Measurements from ENCODE around the gene TRIM17.

TRIM17 gene

DNA sequence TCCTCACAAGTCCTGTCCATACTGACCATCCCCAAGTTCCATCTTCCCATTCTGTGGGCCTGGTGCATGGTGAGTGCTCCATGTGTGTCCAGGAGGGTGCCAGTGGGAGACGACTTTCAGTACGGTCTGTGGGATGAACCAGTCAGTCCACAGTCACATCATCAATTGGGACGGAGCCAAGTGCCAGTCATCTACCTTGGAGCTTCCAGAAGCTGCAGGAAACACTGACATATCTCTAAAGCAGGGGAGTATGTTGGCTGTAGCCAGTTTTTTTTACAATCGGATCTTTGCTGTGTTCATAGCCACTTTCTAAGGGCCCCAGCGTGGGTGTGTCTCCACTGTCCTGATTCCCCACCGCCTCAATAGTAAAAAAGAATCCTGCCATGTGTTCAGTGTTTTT is 13.6 kb upstream of the TRIM17 start:
- POLR2A ChIA-PET = interaction anchor here (0.6 kb wide), 1 partner anchor 156 kb away, joined by 4 read pairs; no protein-coding TSS in a partner anchor
- TF ChIP-seq, protein P1, sequence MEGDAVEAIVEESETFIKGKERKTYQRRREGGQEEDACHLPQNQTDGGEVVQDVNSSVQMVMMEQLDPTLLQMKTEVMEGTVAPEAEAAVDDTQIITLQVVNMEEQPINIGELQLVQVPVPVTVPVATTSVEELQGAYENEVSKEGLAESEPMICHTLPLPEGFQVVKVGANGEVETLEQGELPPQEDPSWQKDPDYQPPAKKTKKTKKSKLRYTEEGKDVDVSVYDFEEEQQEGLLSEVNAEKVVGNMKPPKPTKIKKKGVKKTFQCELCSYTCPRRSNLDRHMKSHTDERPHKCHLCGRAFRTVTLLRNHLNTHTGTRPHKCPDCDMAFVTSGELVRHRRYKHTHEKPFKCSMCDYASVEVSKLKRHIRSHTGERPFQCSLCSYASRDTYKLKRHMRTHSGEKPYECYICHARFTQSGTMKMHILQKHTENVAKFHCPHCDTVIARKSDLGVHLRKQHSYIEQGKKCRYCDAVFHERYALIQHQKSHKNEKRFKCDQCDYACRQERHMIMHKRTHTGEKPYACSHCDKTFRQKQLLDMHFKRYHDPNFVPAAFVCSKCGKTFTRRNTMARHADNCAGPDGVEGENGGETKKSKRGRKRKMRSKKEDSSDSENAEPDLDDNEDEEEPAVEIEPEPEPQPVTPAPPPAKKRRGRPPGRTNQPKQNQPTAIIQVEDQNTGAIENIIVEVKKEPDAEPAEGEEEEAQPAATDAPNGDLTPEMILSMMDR (IDR thresholded peaks at IDR 0.05; ENCODE audit: insufficient read depth, low read length, missing control alignments) = no peak
- H3K4me3 ChIP-seq (ENCODE audit: low read depth, low read length) = no peak overlapping the region
- no peak for DNase-seq (ENCODE audit: low read depth, low spot score)
- CTCF ChIA-PET = no interaction called here

GRCh38 chr1:228429698-228430097 is 13.0 kb upstream of the TRIM17 start:
- CTCF ChIA-PET = interaction anchor here (1.2 kb wide), 1 partner anchor 28 kb away, joined by 4 read pairs; no protein-coding TSS in a partner anchor
- POLR2A ChIA-PET = interaction anchor here (0.6 kb wide), 1 partner anchor 156 kb away, joined by 4 read pairs; no protein-coding TSS in a partner anchor
- TF ChIP-seq, protein P1 (IDR thresholded peaks at IDR 0.05; ENCODE audit: insufficient read depth, low read length, missing control alignments) = no peak

DNA sequence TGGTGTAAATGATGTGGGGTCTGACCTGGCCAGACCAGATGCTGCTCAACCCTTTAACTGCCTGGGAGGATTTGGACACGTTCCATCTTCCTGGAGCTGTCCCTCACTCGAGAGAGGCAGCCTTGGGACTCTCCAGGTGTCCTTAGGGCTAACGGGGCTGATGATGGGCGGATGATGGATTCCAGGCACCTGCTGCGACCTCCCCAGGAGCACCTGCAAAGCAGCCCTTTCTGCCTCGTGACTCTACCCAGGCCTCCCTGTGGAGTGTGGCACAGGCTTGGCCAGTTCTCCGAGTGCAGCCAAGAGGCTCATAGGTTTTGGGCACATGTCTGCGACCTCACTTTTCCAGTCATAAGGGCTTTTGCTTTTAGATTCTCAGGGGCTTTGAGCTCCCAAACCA is 12.3 kb upstream of the TRIM17 start:
- POLR2A ChIA-PET = no interaction called here
- CTCF ChIA-PET = interaction anchor here (1.2 kb wide), 1 partner anchor 28 kb away, joined by 4 read pairs; no protein-coding TSS in a partner anchor

More at GRCh38 chr1:228429698-228430097, 13.0 kb upstream of the TRIM17 start:
- no peak overlapping the region for H3K4me3 ChIP-seq (ENCODE audit: low read depth, low read length)
- no peak for DNase-seq (ENCODE audit: low read depth, low spot score)

GRCh38 chr1:228428412-228428811 is 11.8 kb upstream of the TRIM17 start:
- H3K4me3 ChIP-seq (ENCODE audit: low read depth, low read length) = no peak overlapping the region
- TF ChIP-seq, protein P1 (IDR thresholded peaks at IDR 0.05; ENCODE audit: insufficient read depth, low read length, missing control alignments) = no peak
- no peak for DNase-seq (ENCODE audit: low read depth, low spot score)
- ChIA-PET POLR2A (no interaction called here), CTCF (no interaction called here)

More for the DNA sequence above, 12.3 kb upstream of the TRIM17 start:
- no peak overlapping the region for H3K4me3 ChIP-seq (ENCODE audit: low read depth, low read length)
- no peak for DNase-seq (ENCODE audit: low read depth, low spot score)
- TF ChIP-seq, protein P1 (IDR thresholded peaks at IDR 0.05; ENCODE audit: insufficient read depth, low read length, missing control alignments) = no peak

DNA sequence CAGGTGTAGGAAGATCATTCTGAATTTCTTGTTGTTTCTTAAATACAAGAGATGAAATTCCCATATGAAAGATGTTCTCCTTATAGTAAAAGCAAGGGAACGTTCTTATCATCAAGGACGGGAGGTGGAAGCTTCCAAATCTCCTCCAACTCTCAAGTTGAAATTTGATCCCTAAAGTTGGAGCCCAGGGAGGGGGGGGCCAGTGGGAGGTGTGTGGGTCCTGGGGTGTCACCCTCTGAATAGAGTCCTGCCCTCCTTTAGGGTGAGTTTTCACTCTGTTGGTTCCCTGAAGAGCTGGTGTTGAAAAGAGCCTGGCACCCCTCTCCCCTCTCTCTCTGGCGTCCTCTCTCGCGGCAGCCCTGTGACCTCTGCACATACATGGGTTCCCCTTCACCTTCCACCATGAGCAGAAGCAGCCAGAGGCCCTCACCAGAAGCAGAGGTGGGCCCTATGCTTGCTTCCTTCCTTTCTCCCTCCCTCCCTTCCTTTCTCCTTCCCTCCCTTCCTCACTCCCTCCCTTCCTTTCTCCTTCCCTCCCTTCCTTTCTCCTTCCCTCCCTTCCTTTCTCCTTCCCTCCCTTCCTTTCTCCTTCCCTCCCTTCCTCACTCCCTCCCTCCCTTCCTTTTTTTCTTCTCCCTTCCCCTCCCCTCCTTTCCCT is 10.0 kb upstream of the TRIM17 start:
- TF ChIP-seq, protein P1 (IDR thresholded peaks at IDR 0.05; ENCODE audit: insufficient read depth, low read length, missing control alignments) = no peak
- ChIA-PET CTCF (interaction anchor here (1.3 kb wide), 1 partner anchor 32 kb away, joined by 3 read pairs; a partner anchor contains a TSS), POLR2A (no interaction called here)
- DNase-seq (ENCODE audit: low read depth, low spot score) = no peak
- no peak overlapping the region for H3K4me3 ChIP-seq (ENCODE audit: low read depth, low read length)

DNA sequence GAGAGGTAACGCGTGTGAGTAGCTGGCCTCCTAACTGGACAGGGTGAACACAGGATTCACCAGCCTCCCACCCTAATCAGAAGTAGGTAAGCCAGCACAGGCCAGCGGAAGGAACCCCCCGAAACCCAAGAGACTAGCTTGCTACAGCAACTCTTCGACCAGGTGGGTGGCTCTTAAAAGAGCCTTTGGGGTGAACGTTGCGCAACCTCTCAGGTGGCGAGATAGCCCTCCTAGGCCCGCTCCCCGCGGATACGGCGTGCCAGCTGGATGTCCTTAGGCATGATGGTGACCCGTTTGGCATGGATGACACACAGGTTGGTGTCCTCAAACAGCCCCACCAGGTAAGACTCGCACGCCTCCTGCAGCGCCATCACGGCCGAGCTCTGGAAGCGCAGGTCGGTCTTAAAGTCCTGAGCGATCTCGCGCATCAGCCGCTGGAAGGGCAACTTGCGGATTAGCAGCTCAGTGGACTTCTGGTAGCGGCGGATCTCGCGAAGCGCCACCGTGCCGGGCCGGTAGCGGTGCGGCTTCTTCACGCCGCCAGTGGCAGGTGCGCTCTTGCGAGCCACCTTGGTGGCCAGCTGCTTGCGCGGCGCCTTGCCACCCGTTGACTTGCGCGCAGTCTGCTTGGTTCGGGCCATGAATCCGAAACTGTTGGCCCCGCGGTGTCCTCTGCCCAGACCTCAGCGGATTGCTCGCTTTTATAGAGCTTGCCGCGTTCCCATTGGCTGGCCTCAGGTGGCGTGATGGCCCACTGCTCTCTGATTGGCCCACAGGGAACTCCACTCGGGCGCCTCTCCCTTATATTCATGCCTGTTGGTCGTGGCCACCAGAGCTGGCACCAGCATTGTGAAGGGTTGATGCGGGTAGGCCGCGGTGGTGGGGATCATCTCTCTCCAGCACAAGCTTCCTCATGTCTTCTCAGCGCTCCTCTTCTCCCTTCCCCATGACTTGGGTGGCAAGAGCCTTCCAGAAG is 8.3 kb upstream of the TRIM17 start:
- TF ChIP-seq, protein P1 (IDR thresholded peaks at IDR 0.05; ENCODE audit: insufficient read depth, low read length, missing control alignments) = no peak
- H3K4me3 ChIP-seq (ENCODE audit: low read depth, low read length) = no peak overlapping the region
- DNase-seq (ENCODE audit: low read depth, low spot score) = no peak
- POLR2A ChIA-PET = no interaction called here
- CTCF ChIA-PET = interaction anchor here (0.9 kb wide), 1 partner anchor 10 kb away, joined by 3 read pairs; no protein-coding TSS in a partner anchor

All from AG04449 (cell line).